K562 (cell line): ENCODE measurements around the gene SEMA4G. TPM values are rescaled to one million over a fixed set of nuclear protein-coding genes. Genes with fewer than 3 reads are reported as not detected.

Experiments
- ATAC-seq: fragments of 200-7000 bp; cut with Tn5 transposase; 3 replicates; pipeline ENCODE4 v1.9.1; 2020; ENCODE audit warnings: moderate library complexity
- BruUV-seq: library from RNA; stranded (reverse); fragments of 400-500 nt; replicated peaks from 2 replicates; lab custom pipeline; 2021; lab: Mats Ljungman, UMichigan
- CTCF ChIA-PET: fragments of 300-600 bp; formaldehyde crosslinking; extraction: SDS; loops from one replicate; lab custom pipeline; 2021; ENCODE audit warnings: low intra/inter-chr PET ratio; lab: Yijun Ruan, JAX
- POLR2A ChIA-PET: fragments of 300-600, 350-650 bp; sonication (Branson Sonifier 250); formaldehyde crosslinking; extraction: SDS; loops from one replicate; lab custom pipeline; 2021; ENCODE audit warnings: antibody characterized with exemption, inconsistent platforms; lab: Yijun Ruan, JAX
- DNase-seq, 4 experiments: peaks; one replicate each; pipeline versions ENCODE4 v3.0.0 to v3.0.0-alpha.2; 2011 to 2018; ENCODE audit warnings: low spot score in 3 of 4, mixed read lengths in 3 of 4; ENCODE audit errors: extremely low read depth in 1 of 4
- FAIRE-seq: peaks from 2 replicates; lab custom pipeline; 2011; peaks lifted over from hg19 to GRCh38; lab: Jason Lieb, UNC
- H2AFZ ChIP-seq: 2 replicates; pipeline ENCODE4 v1.6.0; 2011; ENCODE audit warnings: low read depth, low read length, control low read depth, inconsistent platforms
- H3K27ac ChIP-seq: fragments of 200-600 bp; 3 replicates; pipeline ENCODE4 v1.8.0; 2011; ENCODE audit warnings: low read depth, mild to moderate bottlenecking, control low read depth, inconsistent platforms, low read length, moderate library complexity, mixed read lengths; ENCODE audit errors: extremely low read depth
- H3K27me3 ChIP-seq, 2 experiments: fragments of 300-600 bp in 1 of 2; 2 replicates in 1 of 2; 3 replicates in 1 of 2; pipeline versions ENCODE4 v1.6.0 to v1.8.0; 2011; ENCODE audit warnings: inconsistent platforms in 2 of 2, low read length in 2 of 2, mild to moderate bottlenecking in 1 of 2, mixed read lengths in 1 of 2, moderate library complexity in 1 of 2; ENCODE audit not compliant: control insufficient read depth in 2 of 2, insufficient read depth in 2 of 2
- H3K36me3 ChIP-seq: fragments of 300-600 bp; 3 replicates; pipeline ENCODE4 v1.8.0; 2011; ENCODE audit warnings: mild to moderate bottlenecking, low read length, inconsistent platforms; ENCODE audit not compliant: control insufficient read depth, insufficient read depth
- H3K4me1 ChIP-seq, 2 experiments: fragments of 200-600 bp in 1 of 2; replicated peaks in 1 of 2; 2 replicates in 1 of 2; 3 replicates in 1 of 2; pipeline versions ENCODE4 v1.5.1 to v1.8.0; 2011; ENCODE audit warnings: inconsistent platforms in 2 of 2, low read length in 2 of 2, mild to moderate bottlenecking in 1 of 2, mixed read lengths in 1 of 2, moderate library complexity in 1 of 2; ENCODE audit not compliant: control insufficient read depth in 2 of 2, insufficient read depth in 2 of 2
- H3K4me2 ChIP-seq: 2 replicates; pipeline ENCODE4 v1.6.1; 2011; ENCODE audit warnings: low read length, control low read depth, inconsistent platforms, mixed read lengths; ENCODE audit not compliant: insufficient read depth
- H3K4me3 ChIP-seq: fragments of 200-600 bp; sonication (generic), shearing (Covaris generic); 2 replicates; pipeline ENCODE4 v1.5.1; 2016; ENCODE audit warnings: control low read depth, inconsistent platforms
- H3K79me2 ChIP-seq: fragments of 200-600 bp; 3 replicates; pipeline ENCODE4 v1.8.0; 2011; ENCODE audit warnings: low read length, inconsistent platforms; ENCODE audit not compliant: control insufficient read depth, insufficient read depth
- H3K9ac ChIP-seq, 2 experiments: 2 replicates each; pipeline versions ENCODE4 v1.6.0 to v1.6.1; 2011; ENCODE audit warnings: low read depth in 2 of 2, low read length in 2 of 2, control low read depth in 1 of 2, inconsistent platforms in 1 of 2, mild to moderate bottlenecking in 1 of 2, mixed read lengths in 1 of 2; ENCODE audit not compliant: insufficient read depth in 1 of 2
- H3K9me1 ChIP-seq: one replicate; pipeline ENCODE4 v1.6.0; 2011; ENCODE audit warnings: inconsistent platforms, mild to moderate bottlenecking, low read length, moderate library complexity; ENCODE audit not compliant: control insufficient read depth, insufficient read depth
- H3K9me3 ChIP-seq: replicated peaks from 2 replicates; pipeline ENCODE4 v1.5.1; 2011; ENCODE audit warnings: low read depth, low read length, inconsistent platforms; ENCODE audit not compliant: control insufficient read depth, insufficient read depth
- H4K20me1 ChIP-seq: replicated peaks from 2 replicates; pipeline ENCODE4 v1.6.1; 2011; ENCODE audit warnings: low read length, inconsistent platforms, mixed read lengths; ENCODE audit not compliant: control insufficient read depth, insufficient read depth
- ARNT ChIP-seq, 2 experiments: fragments of 450-650 bp; IDR thresholded peaks; 2 replicates each; pipeline ENCODE4 v1.6.1; 2016; ENCODE audit warnings: mild to moderate bottlenecking in 1 of 2
- POLR3G ChIP-seq: IDR thresholded peaks from 2 replicates; pipeline ENCODE4 v1.6.1; 2011; ENCODE audit not compliant: insufficient read length, insufficient replicate concordance; ENCODE audit errors: extremely low read depth
- PTRF ChIP-seq: fragments of 450-650 bp; IDR thresholded peaks from 2 replicates; pipeline ENCODE4 v1.6.1; 2016; ENCODE audit warnings: mild to moderate bottlenecking, missing genetic modification characterization, missing compliant biosample characterization
- TFAP4 ChIP-seq: sonication (generic); formaldehyde crosslinking; IDR thresholded peaks from 2 replicates; pipeline ENCODE4 v1.8.0; 2022; ENCODE audit warnings: missing genetic modification reagents, mild to moderate bottlenecking, moderate library complexity, borderline replicate concordance
- ZBTB11 ChIP-seq, 3 experiments: fragments of 200-800 bp in 1 of 3; fragments of 250-450 bp in 1 of 3; fragments of 450-650 bp in 1 of 3; sonication (Bioruptor Pico) in 1 of 3; sonication (Bioruptor generic) in 1 of 3; formaldehyde crosslinking in 1 of 3; IDR thresholded peaks; 2 replicates each; pipeline versions ENCODE4 v1.6.1 to v1.8.0; 2016 to 2022; ENCODE audit warnings: mild to moderate bottlenecking in 2 of 3, missing genetic modification characterization in 2 of 3, missing compliant biosample characterization in 1 of 3, moderate library complexity in 1 of 3
- WGBS: fragments of 100-300 bp; shearing (Covaris generic); methylation state at CpG from one replicate; pipeline ENCODE4 v1.1.6; 2016; ENCODE audit warnings: low coverage, mixed read lengths; ENCODE audit not compliant: insufficient coverage; ENCODE audit errors: missing lambda C conversion rate; 5-methylcytosine and 5-hydroxymethylcytosine counted together
- in situ Hi-C: fragments of 300-500 bp; cut with MboI; formaldehyde crosslinking; loops from 4 replicates; pipeline ENCODE4 v1.15.0; 2018; ENCODE audit warnings: inconsistent platforms, mixed read lengths
- intact Hi-C: fragments of 100-400 bp; cut with micrococcal nuclease; formaldehyde crosslinking; loops from 2 replicates; pipeline ENCODE4 v1.14.2; 2022
- polyA plus RNA-seq, 8 experiments: library from polyadenylated mRNA; depleted of rRNA in 4 of 8; stranded (reverse) in 5 of 8; unstranded in 3 of 8; fragments of >200 nt; fragmentation: Nextera tagmentation in 2 of 8; fragmentation: Illumina TruSeq in 1 of 8; extraction: Ambion mirVana in 2 of 8; extraction: Trizol in 1 of 8; gene quantifications; 2 replicates each; pipeline versions ENCODE4 v1.2.1 to v1.2.3, GENCODE V29; 2011 to 2014; ENCODE audit warnings: inconsistent platforms in 1 of 8, missing spikeins in 1 of 8
- total RNA-seq, 7 experiments: library from RNA; depleted of rRNA in 6 of 7; stranded (reverse); fragments of >200 nt in 6 of 7; fragmentation: Illumina TruSeq in 2 of 7; extraction: Trizol in 2 of 7; gene quantifications; 2 replicates each; pipeline versions ENCODE4 v1.2.1 to v1.2.3, GENCODE V29; 2011 to 2021; ENCODE audit warnings: low replicate concordance in 1 of 7

The SEMA4G gene
- total and polyA plus RNA-seq, 9 of the 15 experiments (the other 6 are each of a cell fraction or from before 2014, with no cell fraction given): 0.40 to 7.8 (median 1.8) TPM

GRCh38 chr10:100923580-100923979 lies 45.7 kb upstream of the SEMA4G start:
- BruUV-seq: no TSS peak
- intact Hi-C loops (no loop called here), in situ Hi-C loops (no loop called here)
- ATAC-seq (no peak), FAIRE-seq (no peak), DNase-seq (no peak)
- Histone ChIP-seq H2AFZ (no peak overlapping the region), H3K27me3 (no peaks in the 10 kb centered on the region), H3K4me3 (no peak overlapping the region), H3K4me1 (no peaks in the 10 kb centered on the region), H3K27ac (no peak overlapping the region), H3K9me3 (no peaks in the 10 kb centered on the region), H3K4me2 (no peak overlapping the region), H3K9ac (no peak overlapping the region), H4K20me1 (no peaks in the 10 kb centered on the region), H3K9me1 (no peaks in the 10 kb centered on the region), H3K36me3 (peaks cover 71% of the 10 kb centered on the region; the same call in 2 of the 3 replicates), H3K79me2 (no peaks in the 10 kb centered on the region)
- TF ChIP-seq TFAP4 (no peak), PTRF (tag) (no peak), ARNT (IDR thresholded peaks at IDR 0.05) (no peak)
- CTCF ChIA-PET: no interaction called here
- POLR2A ChIA-PET: no interaction called here

GRCh38 chr10:100927266-100927665 lies 42.0 kb upstream of the SEMA4G start:
- FAIRE-seq: no peak
- 87% methylated on average over 5 of the region's 5 CpGs for WGBS
- no peak overlapping the region for H3K4me3 ChIP-seq
- no peak for DNase-seq
- no peaks in the 10 kb centered on the region for H3K9me1 ChIP-seq
- H3K27ac ChIP-seq: no peak overlapping the region
- POLR2A ChIA-PET: no interaction called here
- no peaks in the 10 kb centered on the region for H3K27me3 ChIP-seq
- no peak for ATAC-seq
- in situ Hi-C loops (no loop called here), intact Hi-C loops (no loop called here)
- no peak overlapping the region for H3K4me2 ChIP-seq
- no TSS peak for BruUV-seq
- CTCF ChIA-PET: no interaction called here
- no peaks in the 10 kb centered on the region for H3K4me1 ChIP-seq
- H3K36me3 ChIP-seq: peaks cover 82% of the 10 kb centered on the region
- H2AFZ ChIP-seq: no peak overlapping the region
- H3K79me2 ChIP-seq: no peaks in the 10 kb centered on the region
- no peaks in the 10 kb centered on the region for H3K9me3 ChIP-seq
- H4K20me1 ChIP-seq: no peaks in the 10 kb centered on the region
- H3K9ac ChIP-seq: no peak overlapping the region
- no peak for TF ChIP-seq POLR3G
- TF ChIP-seq ZBTB11 (CRISPR knock-in tag; IDR thresholded peaks at IDR 0.05): no peak
